ENCODE results near the gene CLEC17A.
"Not testable (repeated sequence)": the region's sequence is repeated elsewhere in the genome, so short reads cannot be mapped to it uniquely, and the experiment has no call there.

The CLEC17A gene

GRCh38 chr19:14584372-14584771, 1.5 kb downstream of the CLEC17A start:
- not testable (repeated sequence) for DNase-seq

GRCh38 chr19:14585187-14585586, 2.3 kb downstream of the CLEC17A start:
- peak; percentile 62 for DNase-seq

DNA sequence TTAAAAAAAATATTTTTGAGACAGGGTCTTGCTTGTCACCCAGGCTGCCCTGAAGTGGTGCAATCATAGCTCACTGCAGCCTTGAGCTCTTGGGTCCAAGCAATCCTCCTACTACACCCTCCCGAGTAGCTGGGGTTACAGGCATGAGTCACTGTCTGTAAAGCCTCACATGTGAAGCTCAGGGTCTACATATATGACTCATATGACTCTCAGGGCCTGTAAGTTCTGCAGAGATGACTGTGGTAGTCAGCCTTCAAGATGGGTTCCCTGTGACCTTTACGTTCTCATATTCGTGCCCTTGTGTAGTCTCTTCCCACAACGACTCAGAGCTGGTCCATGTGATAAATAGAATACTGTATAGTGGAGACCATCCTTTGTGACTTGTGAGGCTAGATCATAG, 6.5 kb downstream of the CLEC17A start:
- peak; percentile 21 for DNase-seq

- no peak for DNase-seq
Observed at GRCh38 chr19:14595558-14595957, 12.7 kb downstream of the CLEC17A start.

GRCh38 chr19:14599548-14600147, 16.8 kb downstream of the CLEC17A start:
- DNase-seq = no peak

GRCh38 chr19:14603990-14604387, 21.1 kb downstream of the CLEC17A start:
- no peak for DNase-seq

DNA sequence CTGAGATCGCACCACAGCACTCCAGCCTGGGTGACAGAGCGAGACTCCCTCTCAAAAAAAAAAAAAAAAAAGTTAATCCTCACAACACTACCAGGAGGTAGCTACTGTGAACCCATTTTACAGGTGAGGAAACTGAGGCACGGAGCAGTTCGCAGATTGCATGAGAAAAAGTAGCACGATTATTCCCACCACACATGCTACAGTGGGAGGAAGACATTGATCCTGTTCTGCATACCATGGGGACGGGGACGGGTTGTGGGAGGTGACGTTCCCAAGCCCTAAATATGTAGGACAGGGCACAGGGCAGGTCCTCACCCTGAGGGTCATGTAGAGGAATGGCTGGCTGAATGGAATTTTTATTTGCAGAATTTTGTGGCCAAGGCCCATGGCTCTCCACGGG, 23.7 kb downstream of the CLEC17A start:
- DNase-seq = no peak

DNA sequence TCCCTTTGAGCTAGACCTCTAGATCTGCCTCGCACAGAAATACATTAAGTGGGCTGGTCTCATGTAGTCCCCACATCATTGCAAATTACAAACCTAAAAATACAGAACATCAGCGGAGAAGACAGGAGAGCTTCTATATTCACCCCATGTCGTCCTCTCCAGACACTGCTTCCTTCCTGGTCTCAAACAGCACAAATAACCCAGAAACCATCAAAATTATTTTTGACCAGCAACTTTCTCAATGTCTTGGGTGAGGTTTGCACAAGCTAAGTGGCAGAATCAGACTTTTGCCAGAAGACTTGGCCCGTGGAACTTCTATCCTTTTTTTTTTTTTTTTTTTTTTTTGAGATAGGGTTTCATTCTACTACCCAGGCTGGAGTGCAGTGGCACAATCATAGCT, 28.2 kb downstream of the CLEC17A start:
- DNase-seq = no peak

DNA sequence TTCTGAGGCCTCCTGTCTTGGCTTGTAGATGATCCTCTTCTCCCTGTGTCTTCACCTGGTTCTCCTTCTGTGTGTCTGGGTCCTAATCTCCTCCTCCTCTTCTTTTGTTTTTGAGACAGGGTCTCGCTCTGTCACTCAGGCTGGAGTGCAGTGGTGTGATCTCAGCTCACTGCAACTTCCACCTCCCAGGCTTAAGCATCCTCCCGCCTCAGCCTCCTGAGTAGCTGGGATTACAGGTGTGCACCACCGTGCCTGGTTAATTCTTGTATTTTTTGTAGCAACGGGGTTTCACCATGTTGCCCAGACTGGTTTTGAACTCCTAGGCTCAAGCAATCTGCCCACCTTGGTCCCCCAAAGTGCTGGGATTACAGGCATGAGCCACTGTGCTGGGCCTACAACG, 29.4 kb downstream of the CLEC17A start:
- not testable (repeated sequence) for DNase-seq

DNA sequence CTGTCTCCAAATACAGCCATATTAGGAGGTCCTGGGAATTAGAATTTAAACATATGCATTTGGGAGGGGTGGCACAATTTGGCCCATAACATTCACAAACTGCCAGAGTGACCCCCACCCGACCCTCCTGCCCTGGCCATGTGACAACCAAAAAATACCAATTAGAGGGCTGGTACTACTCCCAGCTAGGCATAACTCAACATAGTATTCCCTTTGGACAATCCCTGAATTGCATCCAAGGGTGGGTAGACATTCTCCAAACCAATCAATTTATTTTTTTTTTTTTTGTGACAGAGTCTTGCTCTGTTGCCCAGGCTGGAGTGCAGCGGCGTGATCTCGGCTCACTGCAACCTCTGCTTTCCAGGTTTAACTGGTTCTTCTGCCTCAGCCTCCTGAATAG, 29.8 kb downstream of the CLEC17A start:
- DNase-seq = no peak

DNA sequence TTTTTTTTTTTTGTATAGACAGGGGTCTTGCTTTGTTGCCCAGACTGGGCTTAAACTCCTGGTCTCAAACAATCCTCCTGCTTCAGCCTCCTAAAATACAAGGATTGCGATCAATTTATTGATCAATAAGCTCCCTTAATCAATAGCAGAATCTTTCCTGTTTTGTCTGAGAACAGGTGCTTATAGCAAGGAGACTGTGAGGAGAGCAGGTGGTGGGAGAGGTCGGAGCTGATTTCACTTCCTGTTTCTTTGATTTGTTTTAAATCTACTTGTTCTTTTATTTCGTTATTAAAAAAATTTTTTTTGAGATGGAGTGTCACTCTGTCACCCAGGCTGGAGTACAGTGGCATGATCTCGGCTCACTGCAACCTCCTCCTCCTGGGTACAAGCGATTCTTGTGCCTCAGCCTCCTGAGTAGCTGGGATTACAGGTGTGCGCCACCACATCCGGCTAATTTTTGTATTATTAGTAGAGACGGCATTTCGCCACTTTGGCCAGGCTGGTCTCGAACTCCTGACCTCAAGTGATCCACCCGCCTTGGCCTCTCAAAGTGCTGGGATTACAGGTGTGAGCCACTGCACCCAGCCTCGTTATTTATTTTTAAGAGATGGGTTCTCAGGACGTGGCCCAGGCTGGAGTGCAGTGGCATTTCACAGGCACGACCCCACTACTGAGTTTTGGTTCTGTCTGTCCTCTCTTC, 30.7 kb downstream of the CLEC17A start:
- DNase-seq = not testable (repeated sequence)

- DNase-seq = no peak
Observed at GRCh38 chr19:14614099-14614412, 31.2 kb downstream of the CLEC17A start.

GRCh38 chr19:14615623-14616022, 32.7 kb downstream of the CLEC17A start:
- DNase-seq = no peak

- no peak for DNase-seq
Observed at GRCh38 chr19:14616407-14616806, 33.5 kb downstream of the CLEC17A start.

DNA sequence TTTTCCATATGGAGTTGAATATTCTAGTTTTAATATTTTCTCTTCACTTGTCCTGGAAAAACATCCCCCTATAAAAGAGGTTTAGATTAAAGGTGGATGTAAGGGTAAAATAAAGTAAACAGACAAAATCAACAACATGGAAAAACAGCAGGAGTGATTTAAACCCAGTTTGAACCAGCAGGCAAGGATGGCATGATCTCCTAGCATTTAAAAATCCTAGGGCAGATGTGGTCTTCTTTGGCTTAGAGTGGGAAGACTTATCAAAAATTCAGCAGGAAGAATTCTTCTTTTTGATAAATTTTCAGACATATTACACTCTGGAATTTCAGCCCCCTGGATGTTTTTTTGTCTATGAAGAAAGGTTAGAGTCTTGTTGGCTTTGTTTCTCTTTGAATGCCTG, 36.5 kb downstream of the CLEC17A start:
- DNase-seq = no peak

DNA sequence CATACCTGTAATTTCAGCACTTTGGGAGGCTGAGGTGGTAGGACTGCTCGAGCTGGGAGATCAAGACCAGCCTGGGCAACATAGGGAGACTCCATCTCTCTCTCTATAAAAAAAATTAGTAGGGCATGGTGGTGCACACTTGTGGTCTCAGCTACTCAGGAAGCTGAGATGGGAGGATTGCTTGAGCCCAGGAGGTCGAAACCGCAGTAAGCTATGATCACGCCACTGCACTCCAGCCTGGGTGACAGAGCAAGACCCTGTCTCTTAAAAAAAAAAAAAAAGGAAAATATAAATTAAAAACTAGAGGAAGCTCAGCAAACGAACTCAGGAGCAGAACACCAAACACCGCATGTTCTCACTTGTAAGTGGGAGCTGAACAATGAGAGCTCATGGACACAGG, 41.6 kb downstream of the CLEC17A start:
- DNase-seq = not testable (repeated sequence)

DNA sequence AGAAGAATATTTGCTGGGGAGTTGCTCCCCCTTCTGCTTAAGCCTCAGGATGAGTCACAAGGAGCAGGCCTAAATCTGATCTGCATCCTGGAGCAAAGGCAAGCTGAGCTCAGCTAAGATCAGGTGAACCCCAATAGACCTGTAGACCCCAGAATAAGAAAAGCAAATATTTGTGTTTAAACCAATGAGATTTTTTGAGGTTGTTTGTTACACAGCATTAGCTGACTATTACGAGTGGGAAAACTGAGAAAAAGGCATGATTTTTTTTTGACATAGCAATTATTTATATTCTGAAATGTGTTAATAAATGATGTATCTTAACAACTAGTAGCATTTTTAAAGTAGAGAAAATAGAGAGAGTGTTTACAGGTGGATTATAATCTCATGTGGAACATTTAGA, 46.7 kb downstream of the CLEC17A start:
- DNase-seq = no peak

GRCh38 chr19:14632286-14632685, 49.4 kb downstream of the CLEC17A start:
- no peak for DNase-seq

DNA sequence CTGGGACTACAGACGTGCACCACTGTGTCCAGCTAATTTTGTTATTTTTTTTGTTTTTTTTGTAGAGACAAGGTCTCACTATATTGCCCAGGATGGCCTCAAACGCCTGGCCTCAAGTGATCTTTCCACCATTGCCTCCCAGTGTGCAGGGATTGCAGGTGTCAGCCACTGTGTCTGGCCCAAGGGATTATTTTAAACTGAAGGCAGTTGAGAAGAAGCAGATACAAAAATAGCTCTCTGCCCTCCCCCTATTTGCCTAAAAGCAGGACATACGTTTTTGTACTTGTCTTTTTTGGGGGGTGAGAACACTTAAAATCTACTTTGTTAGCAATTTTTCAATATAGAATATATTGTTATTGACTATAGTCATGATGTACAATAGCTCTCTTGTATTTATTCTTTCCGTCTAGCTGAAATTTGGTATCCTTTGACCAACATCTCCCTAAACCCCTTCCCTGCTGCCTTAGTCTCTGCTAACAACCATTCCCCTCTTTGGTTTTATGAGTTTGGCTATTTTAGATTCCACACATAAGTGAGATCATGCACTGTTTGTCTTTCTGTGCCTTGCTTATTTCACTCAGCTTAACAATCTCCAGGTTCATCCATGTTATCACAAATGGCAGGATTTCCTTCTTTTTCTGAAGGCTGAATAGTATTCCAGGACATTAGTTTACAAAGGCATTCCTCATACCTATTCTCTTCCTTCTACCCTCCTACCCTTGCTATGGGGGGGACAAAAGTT, 56.8 kb downstream of the CLEC17A start:
- DNase-seq = no peak

- DNase-seq = no peak
Observed at GRCh38 chr19:14648506-14648905, 65.6 kb downstream of the CLEC17A start.

DNA sequence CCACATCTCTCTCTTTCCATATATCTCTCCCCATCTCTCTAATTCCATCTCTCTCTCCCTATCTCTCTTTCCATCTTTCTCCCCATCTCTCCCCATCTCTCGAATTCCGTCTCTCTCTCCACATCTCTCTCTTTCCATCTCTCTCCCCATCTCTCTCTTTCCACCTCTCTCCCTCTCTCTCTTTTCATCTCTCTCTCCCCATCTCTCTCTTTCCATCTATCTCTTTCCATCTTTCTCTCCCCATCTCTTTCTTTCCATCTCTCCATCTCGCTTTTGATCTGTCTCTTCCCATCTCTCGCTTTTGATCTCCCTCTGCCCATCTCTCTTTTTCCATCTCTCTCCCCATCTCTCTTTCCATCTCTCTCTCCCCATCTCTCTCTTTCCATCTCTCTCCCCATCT, 66.1 kb downstream of the CLEC17A start:
- DNase-seq = no peak

- no peak for DNase-seq
Observed at GRCh38 chr19:14650161-14650560, 67.3 kb downstream of the CLEC17A start.

- no peak for DNase-seq
Observed at GRCh38 chr19:14654786-14655560, 72.1 kb downstream of the CLEC17A start.

- DNase-seq = no peak
Observed at GRCh38 chr19:14655726-14656125, 72.8 kb downstream of the CLEC17A start.

Measured in activated naive CD4-positive, alpha-beta T cell treated with Interleukin-2 at 50 U/mL for 16 hours (primary cell).